Pulmonary artery endothelial cell (primary cell): ENCODE results near the gene CYP51A1. TPM values are rescaled to one million over a fixed set of nuclear protein-coding genes. Genes with fewer than 3 reads are reported as not detected.
A peak's percentile ranks its signal among the peaks of the same experiment; 100 is the strongest.
"Not testable (repeated sequence)": the region's sequence is repeated elsewhere in the genome, so short reads cannot be mapped to it uniquely, and the experiment has no call there.

Experiments used
- DNase-seq: peaks from one replicate; pipeline ENCODE4 v3.0.0-alpha.2; 2011; ENCODE audit warnings: low read depth, low spot score
- total RNA-seq: library from RNA; depleted of rRNA; stranded (reverse); fragments of >200 nt; gene quantifications from 2 replicates; pipeline ENCODE4 v1.2.3, GENCODE V29; 2014

The CYP51A1 gene
- 123 and 245 TPM in 2 replicates for total RNA-seq

GRCh38 chr7:92134271-92135051 lies at the start of gene CYP51A1:
CYP51A1 (minus strand) TSS chr7:92134477; CDS start chr7:92134364, 113 bp downstream.
- peak; percentile 67 for DNase-seq

- peak; percentile 36 for DNase-seq
Observed at GRCh38 chr7:92178928-92179924, 44.9 kb upstream of the CYP51A1 start, which contains the start of gene LRRD1. LRRD1 (minus strand) TSS chr7:92179142; CDS start chr7:92165202, 13,940 bp downstream.

- no peak for DNase-seq
Observed at GRCh38 chr7:92177362-92177761, 43.1 kb upstream of the CYP51A1 start.

- DNase-seq, result not testable (repeated sequence)
Observed at GRCh38 chr7:92169529-92169928, 35.3 kb upstream of the CYP51A1 start.

GRCh38 chr7:92161271-92161670 lies 27.0 kb upstream of the CYP51A1 start:
- DNase-seq, result no peak

GRCh38 chr7:92158660-92159575 lies 24.6 kb upstream of the CYP51A1 start:
- no peak for DNase-seq

- no peak for DNase-seq
Observed at GRCh38 chr7:92156990-92157389, 22.7 kb upstream of the CYP51A1 start.

GRCh38 chr7:92155108-92155739 lies 20.9 kb upstream of the CYP51A1 start:
- no peak for DNase-seq

- DNase-seq, result no peak
Observed at GRCh38 chr7:92150450-92151017, 16.3 kb upstream of the CYP51A1 start.

GRCh38 chr7:92149736-92150239 lies 15.5 kb upstream of the CYP51A1 start:
- no peak for DNase-seq

GRCh38 chr7:92143192-92143880 lies 9.1 kb upstream of the CYP51A1 start:
- not testable (repeated sequence) for DNase-seq

GRCh38 chr7:92142791-92143190 lies 8.5 kb upstream of the CYP51A1 start:
- not testable (repeated sequence) for DNase-seq

- no peak for DNase-seq
Observed at GRCh38 chr7:92141161-92141560, 6.9 kb upstream of the CYP51A1 start.

GRCh38 chr7:92137557-92137956 lies 3.3 kb upstream of the CYP51A1 start:
- no peak for DNase-seq

- no peak for DNase-seq
Observed at GRCh38 chr7:92135052-92135889, 994 bp upstream of the CYP51A1 start.

- peak; percentile 15 for DNase-seq
Observed at GRCh38 chr7:92133737-92134270, 473 bp downstream of the CYP51A1 start.

- DNase-seq, result no peak
Observed at GRCh38 chr7:92133133-92133736, 1.0 kb downstream of the CYP51A1 start.
